ENCODE results near the gene CTSA.
A peak's percentile ranks its signal among the peaks of the same experiment; 100 is the strongest.

The CTSA gene

DNA sequence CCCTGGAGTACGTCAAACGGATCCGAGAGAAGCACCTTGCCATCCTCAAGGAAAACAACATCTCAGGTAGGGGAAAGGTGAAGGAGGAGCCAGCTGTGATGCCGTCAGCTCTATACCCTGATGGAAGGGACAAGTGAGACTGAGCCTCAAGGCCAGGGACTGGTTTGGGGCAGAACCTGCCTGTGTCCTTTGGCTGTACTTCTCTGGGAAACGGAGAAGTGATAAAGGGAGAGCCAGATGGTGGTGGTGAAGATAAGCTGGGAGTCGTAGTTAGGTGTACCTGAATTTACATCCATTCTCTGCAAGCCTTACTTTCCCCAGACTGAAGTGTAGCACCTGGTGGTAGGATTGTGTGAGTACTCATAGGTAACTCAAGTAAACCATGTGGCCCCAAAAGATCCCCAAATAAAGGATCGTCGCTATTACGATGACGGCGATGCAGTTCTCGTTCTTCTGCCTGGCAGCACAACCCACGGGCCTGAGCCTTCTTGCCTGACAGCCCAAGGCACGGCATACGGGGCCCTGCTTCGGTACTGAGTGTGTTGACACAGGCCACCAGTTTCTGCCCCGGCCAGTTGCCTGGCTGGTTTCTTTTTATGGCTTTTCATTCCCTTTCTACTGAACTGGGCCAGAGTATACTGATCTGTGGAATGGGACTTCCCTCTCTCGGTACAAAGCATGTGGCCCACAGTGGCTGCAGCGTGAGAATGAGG is 54.0 kb downstream of the CTSA start:
- no peaks in the 10 kb centered on the region for H3K27me3 ChIP-seq (ENCODE audit: insufficient read depth, poor library complexity, severe bottlenecking)
- TF ChIP-seq, protein P1, sequence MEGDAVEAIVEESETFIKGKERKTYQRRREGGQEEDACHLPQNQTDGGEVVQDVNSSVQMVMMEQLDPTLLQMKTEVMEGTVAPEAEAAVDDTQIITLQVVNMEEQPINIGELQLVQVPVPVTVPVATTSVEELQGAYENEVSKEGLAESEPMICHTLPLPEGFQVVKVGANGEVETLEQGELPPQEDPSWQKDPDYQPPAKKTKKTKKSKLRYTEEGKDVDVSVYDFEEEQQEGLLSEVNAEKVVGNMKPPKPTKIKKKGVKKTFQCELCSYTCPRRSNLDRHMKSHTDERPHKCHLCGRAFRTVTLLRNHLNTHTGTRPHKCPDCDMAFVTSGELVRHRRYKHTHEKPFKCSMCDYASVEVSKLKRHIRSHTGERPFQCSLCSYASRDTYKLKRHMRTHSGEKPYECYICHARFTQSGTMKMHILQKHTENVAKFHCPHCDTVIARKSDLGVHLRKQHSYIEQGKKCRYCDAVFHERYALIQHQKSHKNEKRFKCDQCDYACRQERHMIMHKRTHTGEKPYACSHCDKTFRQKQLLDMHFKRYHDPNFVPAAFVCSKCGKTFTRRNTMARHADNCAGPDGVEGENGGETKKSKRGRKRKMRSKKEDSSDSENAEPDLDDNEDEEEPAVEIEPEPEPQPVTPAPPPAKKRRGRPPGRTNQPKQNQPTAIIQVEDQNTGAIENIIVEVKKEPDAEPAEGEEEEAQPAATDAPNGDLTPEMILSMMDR (IDR thresholded peaks at IDR 0.05; ENCODE audit: poor library complexity, severe bottlenecking): no peak
- H3K27ac ChIP-seq (ENCODE audit: poor library complexity, severe bottlenecking): peak overlapping the region; percentile 23
- no peak overlapping the region for H3K4me3 ChIP-seq (ENCODE audit: severe bottlenecking)
- ATAC-seq (ENCODE audit: low read depth): no peak
- H3K4me1 ChIP-seq (ENCODE audit: insufficient read depth, poor library complexity, severe bottlenecking): peaks cover 3% of the 10 kb centered on the region
- DNase-seq (ENCODE audit: low spot score): no peak
- no peaks in the 10 kb centered on the region for H3K9me3 ChIP-seq (ENCODE audit: severe bottlenecking)
- H3K36me3 ChIP-seq (ENCODE audit: low read depth): peaks cover 98% of the 10 kb centered on the region

DNA sequence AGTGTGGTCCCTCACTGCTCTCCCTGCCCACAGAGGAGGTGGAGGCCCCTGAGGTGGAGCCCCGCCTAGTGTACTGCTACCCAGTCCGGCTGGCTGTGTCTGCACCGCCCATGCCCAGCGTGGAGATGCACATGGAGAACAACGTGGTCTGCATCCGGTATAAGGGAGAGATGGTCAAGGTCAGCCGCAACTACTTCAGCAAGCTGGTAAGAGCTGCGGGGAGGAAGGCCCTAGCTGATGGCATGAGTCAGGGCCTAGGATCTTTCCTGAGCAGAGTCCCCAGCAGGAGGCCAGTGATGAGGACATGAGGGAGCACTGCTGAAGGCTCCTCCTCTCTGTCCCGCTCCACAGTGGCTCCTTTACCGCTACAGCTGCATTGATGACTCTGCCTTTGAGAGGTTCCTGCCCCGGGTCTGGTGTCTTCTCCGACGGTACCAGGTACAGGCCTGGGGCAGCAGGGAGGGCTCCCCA is 54.6 kb downstream of the CTSA start:
- Histone ChIP-seq H3K27ac (ENCODE audit: poor library complexity, severe bottlenecking) (no peak overlapping the region), H3K4me1 (ENCODE audit: insufficient read depth, poor library complexity, severe bottlenecking) (peaks cover 3% of the 10 kb centered on the region), H3K4me3 (ENCODE audit: severe bottlenecking) (no peak overlapping the region), H3K27me3 (ENCODE audit: insufficient read depth, poor library complexity, severe bottlenecking) (no peaks in the 10 kb centered on the region), H3K9me3 (ENCODE audit: severe bottlenecking) (no peaks in the 10 kb centered on the region), H3K36me3 (ENCODE audit: low read depth) (peaks cover 98% of the 10 kb centered on the region)
- DNase-seq (ENCODE audit: low spot score) (peak; percentile 86), ATAC-seq (ENCODE audit: low read depth) (no peak)
- TF ChIP-seq, protein P1 (IDR thresholded peaks at IDR 0.05; ENCODE audit: poor library complexity, severe bottlenecking): no peak

DNA sequence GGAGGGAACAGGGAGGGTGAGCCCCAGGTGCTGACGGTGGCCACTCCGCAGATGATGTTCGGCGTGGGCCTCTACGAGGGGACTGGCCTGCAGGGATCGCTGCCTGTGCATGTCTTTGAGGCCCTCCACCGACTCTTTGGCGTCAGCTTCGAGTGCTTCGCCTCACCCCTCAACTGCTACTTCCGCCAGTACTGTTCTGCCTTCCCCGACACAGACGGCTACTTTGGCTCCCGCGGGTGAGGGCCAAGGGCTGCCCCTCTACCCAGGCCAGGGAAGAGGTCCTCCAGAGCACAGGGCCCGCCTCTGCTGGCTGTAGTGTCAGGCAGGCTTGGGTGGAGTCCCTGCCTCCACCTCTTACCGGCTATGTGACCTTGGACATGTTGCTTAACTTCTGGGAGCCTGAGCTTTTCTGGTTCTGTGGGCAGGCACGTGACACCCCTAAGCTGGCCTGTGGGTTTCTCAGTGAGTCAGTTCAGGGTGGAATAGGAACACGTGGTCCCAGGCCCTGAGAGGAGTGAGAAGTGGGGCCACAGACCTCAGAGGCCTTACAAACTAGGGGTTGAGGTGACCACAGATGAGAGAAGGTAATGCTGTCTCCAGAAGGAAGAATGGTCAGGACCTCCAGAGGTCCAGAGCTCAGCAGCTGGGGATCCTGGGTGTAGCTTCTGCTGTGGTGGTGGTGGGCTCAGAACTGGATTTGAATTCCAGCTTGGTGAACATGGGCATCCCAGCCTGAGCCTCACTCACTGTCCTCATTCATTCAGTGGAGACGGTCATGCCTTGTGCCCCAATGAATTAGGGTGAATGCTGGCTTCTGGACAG is 55.2 kb downstream of the CTSA start:
- H3K27me3 ChIP-seq (ENCODE audit: insufficient read depth, poor library complexity, severe bottlenecking): no peaks in the 10 kb centered on the region
- H3K4me1 ChIP-seq (ENCODE audit: insufficient read depth, poor library complexity, severe bottlenecking): peaks cover 3% of the 10 kb centered on the region
- TF ChIP-seq, protein P1 (IDR thresholded peaks at IDR 0.05; ENCODE audit: poor library complexity, severe bottlenecking): no peak
- no peak overlapping the region for H3K27ac ChIP-seq (ENCODE audit: poor library complexity, severe bottlenecking)
- DNase-seq (ENCODE audit: low spot score): peak; percentile 85
- ATAC-seq (ENCODE audit: low read depth): peak; percentile 0; the same call in 2 of the 3 replicates
- H3K4me3 ChIP-seq (ENCODE audit: severe bottlenecking): no peak overlapping the region
- H3K9me3 ChIP-seq (ENCODE audit: severe bottlenecking): no peaks in the 10 kb centered on the region
- peaks cover 98% of the 10 kb centered on the region for H3K36me3 ChIP-seq (ENCODE audit: low read depth)

DNA sequence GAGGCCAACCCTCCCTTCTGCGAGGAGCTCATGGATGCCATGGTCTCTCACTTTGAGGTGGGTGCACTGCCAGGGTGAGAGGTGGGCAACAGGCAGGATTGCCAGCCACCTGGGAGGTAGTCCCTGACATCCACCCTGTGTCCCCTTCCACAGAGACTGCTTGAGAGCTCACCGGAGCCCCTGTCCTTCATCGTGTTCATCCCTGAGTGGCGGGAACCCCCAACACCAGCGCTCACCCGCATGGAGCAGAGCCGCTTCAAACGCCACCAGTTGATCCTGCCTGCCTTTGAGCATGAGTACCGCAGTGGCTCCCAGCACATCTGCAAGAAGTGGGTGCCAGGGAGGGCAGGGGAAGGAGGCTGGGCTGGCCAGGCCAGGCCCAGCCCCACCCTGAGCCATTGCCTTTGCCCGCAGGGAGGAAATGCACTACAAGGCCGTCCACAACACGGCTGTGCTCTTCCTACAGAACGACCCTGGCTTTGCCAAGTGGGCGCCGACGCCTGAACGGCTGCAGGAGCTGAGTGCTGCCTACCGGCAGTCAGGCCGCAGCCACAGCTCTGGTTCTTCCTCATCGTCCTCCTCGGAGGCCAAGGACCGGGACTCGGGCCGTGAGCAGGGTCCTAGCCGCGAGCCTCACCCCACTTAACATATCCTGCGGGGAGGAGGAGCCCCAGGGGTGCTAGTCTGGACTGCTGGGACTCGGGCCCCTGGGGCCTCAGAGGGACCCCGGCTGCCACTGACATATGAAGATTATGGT is 56.2 kb downstream of the CTSA start:
- no peaks in the 10 kb centered on the region for H3K27me3 ChIP-seq (ENCODE audit: insufficient read depth, poor library complexity, severe bottlenecking)
- H3K9me3 ChIP-seq (ENCODE audit: severe bottlenecking): no peaks in the 10 kb centered on the region
- TF ChIP-seq, protein P1 (IDR thresholded peaks at IDR 0.05; ENCODE audit: poor library complexity, severe bottlenecking): no peak
- ATAC-seq (ENCODE audit: low read depth) (no peak), DNase-seq (ENCODE audit: low spot score) (peak; percentile 86)
- H3K36me3 ChIP-seq (ENCODE audit: low read depth): peaks cover 100% of the 10 kb centered on the region
- H3K27ac ChIP-seq (ENCODE audit: poor library complexity, severe bottlenecking): no peak overlapping the region
- no peak overlapping the region for H3K4me3 ChIP-seq (ENCODE audit: severe bottlenecking)
- peaks cover 3% of the 10 kb centered on the region for H3K4me1 ChIP-seq (ENCODE audit: insufficient read depth, poor library complexity, severe bottlenecking)
